ENCODE data around the gene ZNF700.

DNA sequence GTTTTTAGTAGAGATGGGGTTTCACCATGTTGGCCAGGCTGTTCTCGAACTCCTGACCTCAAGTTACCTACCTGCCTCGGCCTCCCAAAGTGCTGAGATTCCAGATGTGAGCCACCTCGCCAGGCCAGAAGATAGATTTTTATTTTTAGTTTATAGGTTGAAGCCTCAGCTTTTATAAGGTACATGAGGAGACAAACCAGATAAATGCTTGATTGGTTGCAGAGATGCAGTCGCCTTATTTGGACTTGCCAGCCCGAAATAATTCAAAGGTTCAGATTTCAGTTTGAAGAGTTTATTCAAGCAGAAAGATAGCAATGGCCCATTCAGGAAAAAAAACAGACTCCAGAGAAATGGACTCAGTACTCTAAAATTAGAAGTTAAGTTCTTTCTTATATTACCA is 34.3 kb upstream of the ZNF700 start:
- TF ChIP-seq, protein P1, sequence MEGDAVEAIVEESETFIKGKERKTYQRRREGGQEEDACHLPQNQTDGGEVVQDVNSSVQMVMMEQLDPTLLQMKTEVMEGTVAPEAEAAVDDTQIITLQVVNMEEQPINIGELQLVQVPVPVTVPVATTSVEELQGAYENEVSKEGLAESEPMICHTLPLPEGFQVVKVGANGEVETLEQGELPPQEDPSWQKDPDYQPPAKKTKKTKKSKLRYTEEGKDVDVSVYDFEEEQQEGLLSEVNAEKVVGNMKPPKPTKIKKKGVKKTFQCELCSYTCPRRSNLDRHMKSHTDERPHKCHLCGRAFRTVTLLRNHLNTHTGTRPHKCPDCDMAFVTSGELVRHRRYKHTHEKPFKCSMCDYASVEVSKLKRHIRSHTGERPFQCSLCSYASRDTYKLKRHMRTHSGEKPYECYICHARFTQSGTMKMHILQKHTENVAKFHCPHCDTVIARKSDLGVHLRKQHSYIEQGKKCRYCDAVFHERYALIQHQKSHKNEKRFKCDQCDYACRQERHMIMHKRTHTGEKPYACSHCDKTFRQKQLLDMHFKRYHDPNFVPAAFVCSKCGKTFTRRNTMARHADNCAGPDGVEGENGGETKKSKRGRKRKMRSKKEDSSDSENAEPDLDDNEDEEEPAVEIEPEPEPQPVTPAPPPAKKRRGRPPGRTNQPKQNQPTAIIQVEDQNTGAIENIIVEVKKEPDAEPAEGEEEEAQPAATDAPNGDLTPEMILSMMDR (IDR thresholded peaks at IDR 0.05), result no peak
- TF ChIP-seq POLR2A (IDR thresholded peaks at IDR 0.05) (no peak), POLR2AphosphoS5 (IDR thresholded peaks at IDR 0.05) (no peak)
